Ishikawa (cell line): ENCODE data around the gene NPIPA3.
"Not testable (repeated sequence)": the region's sequence is repeated elsewhere in the genome, so short reads cannot be mapped to it uniquely, and the experiment has no call there.

Source experiments
- CEBPB ChIP-seq: IDR thresholded peaks from 2 replicates; pipeline ENCODE4 v1.6.1; 2012
- CREB1 ChIP-seq: IDR thresholded peaks from 2 replicates; pipeline ENCODE4 v1.6.1; 2012; ENCODE audit warnings: low read depth
- EGR1 ChIP-seq: IDR thresholded peaks from 2 replicates; pipeline ENCODE4 v1.6.1; 2012
- EP300 ChIP-seq: IDR thresholded peaks from 2 replicates; pipeline ENCODE4 v1.6.1; 2012; ENCODE audit warnings: borderline replicate concordance
- FOXM1 ChIP-seq: IDR thresholded peaks from 2 replicates; pipeline ENCODE4 v1.6.1; 2012; ENCODE audit warnings: low read depth, borderline replicate concordance
- NFIC ChIP-seq: IDR thresholded peaks from 2 replicates; pipeline ENCODE4 v1.6.1; 2012
- RAD21 ChIP-seq: IDR thresholded peaks from 2 replicates; pipeline ENCODE4 v1.6.1; 2012; ENCODE audit warnings: low read depth
- TAF1 ChIP-seq: IDR thresholded peaks from 2 replicates; pipeline ENCODE4 v1.6.1; 2012; ENCODE audit warnings: low read depth, mild to moderate bottlenecking
- TCF12 ChIP-seq: IDR thresholded peaks from 2 replicates; pipeline ENCODE4 v1.6.1; 2012; ENCODE audit warnings: low read depth
- TEAD4 ChIP-seq: IDR thresholded peaks from 2 replicates; pipeline ENCODE4 v1.6.1; 2012
- YY1 ChIP-seq: IDR thresholded peaks from 2 replicates; pipeline ENCODE4 v1.6.1; 2012; ENCODE audit warnings: low read depth
- ZBTB7A ChIP-seq: IDR thresholded peaks from 2 replicates; pipeline ENCODE4 v1.6.1; 2012; ENCODE audit warnings: low read depth
- TF ChIP-seq, protein P1 (sequence below): IDR thresholded peaks from 2 replicates; pipeline ENCODE4 v1.6.1; 2012
- TF ChIP-seq, protein P2 (sequence below): IDR thresholded peaks from 2 replicates; pipeline ENCODE4 v1.6.1; 2012; ENCODE audit warnings: low read depth, mild to moderate bottlenecking
- TF ChIP-seq, protein P3 (sequence below): IDR thresholded peaks from 2 replicates; pipeline ENCODE4 v1.6.1; 2012

The NPIPA3 gene

DNA sequence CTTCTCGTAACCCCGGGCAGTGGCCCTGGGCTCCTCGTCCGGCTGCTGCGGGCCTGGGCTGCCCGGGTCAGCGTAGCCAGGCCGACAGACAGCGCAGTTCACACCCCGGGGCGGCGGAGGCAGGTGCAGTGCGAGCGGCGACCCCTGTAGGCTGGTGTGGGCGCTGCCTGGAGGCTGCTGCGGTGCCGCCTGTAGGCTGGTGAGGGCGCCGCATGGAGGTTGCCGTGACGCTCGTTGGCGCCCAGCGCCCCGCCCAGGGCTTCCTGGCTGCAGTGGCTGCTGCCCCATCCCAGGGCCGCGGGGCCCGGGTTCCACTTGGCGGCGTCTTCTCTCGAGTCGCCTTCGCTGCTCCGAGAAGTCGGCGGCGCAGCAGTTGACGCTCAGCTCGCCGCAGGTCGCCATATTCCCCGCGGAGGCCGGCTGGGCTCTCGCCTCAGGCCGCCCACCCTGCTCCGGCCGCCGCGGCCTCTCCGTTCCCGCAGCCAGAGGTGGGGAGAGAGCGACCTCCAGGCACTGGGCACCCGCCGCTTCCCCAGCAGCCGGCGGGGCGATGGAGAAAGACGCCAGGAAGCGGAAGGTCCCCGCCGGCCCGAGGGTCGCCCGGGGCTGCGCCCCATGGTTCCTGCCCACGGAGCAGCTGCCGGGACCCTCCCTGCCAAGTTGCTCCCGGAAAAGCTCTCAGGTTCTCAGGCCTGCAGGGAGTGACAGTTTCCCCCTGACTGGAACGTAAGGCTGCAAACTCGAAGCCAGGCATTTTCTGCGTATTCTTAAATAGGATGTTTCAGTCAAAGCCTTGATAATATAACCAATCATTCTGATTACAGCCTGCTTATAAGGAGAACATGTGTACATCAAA lies at the start of gene NPIPA3:
TSS of gene NPIPA3 (plus strand) at position 256 of the 856 bp plus-strand sequence. CDS start 5,533 bp downstream, outside the sequence.
- TF ChIP-seq, protein P1, sequence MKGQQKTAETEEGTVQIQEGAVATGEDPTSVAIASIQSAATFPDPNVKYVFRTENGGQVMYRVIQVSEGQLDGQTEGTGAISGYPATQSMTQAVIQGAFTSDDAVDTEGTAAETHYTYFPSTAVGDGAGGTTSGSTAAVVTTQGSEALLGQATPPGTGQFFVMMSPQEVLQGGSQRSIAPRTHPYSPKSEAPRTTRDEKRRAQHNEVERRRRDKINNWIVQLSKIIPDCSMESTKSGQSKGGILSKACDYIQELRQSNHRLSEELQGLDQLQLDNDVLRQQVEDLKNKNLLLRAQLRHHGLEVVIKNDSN, result not testable (repeated sequence)
- not testable (repeated sequence) for TF ChIP-seq CREB1, RAD21

DNA sequence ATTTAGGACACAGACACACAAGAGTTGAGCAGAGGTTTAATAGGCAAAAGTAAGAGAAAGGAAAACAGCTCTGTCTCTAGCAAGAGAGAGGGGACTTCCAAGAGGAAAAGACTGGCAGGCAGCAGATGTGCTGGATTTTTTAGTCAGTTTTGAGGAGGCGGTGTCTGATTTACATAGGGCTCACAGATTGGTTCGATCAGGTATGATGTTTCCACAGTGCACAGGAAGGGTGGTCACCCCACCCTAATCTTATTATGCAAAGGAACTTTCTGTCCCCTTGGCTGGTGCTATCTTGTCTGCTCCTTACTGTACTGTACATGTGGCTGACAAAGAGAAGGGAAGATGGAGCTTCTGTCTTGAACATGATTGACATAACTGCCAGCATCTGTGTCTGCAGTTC lies 45.1 kb upstream of the NPIPA3 start:
- TF ChIP-seq, protein P2, sequence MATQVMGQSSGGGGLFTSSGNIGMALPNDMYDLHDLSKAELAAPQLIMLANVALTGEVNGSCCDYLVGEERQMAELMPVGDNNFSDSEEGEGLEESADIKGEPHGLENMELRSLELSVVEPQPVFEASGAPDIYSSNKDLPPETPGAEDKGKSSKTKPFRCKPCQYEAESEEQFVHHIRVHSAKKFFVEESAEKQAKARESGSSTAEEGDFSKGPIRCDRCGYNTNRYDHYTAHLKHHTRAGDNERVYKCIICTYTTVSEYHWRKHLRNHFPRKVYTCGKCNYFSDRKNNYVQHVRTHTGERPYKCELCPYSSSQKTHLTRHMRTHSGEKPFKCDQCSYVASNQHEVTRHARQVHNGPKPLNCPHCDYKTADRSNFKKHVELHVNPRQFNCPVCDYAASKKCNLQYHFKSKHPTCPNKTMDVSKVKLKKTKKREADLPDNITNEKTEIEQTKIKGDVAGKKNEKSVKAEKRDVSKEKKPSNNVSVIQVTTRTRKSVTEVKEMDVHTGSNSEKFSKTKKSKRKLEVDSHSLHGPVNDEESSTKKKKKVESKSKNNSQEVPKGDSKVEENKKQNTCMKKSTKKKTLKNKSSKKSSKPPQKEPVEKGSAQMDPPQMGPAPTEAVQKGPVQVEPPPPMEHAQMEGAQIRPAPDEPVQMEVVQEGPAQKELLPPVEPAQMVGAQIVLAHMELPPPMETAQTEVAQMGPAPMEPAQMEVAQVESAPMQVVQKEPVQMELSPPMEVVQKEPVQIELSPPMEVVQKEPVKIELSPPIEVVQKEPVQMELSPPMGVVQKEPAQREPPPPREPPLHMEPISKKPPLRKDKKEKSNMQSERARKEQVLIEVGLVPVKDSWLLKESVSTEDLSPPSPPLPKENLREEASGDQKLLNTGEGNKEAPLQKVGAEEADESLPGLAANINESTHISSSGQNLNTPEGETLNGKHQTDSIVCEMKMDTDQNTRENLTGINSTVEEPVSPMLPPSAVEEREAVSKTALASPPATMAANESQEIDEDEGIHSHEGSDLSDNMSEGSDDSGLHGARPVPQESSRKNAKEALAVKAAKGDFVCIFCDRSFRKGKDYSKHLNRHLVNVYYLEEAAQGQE, result no peak
- TF ChIP-seq CREB1 (no peak), EGR1 (no peak), TCF12 (no peak), TEAD4 (no peak), TAF1 (no peak), NFIC (no peak), RAD21 (no peak), CEBPB (no peak), EP300 (no peak), ZBTB7A (no peak)

DNA sequence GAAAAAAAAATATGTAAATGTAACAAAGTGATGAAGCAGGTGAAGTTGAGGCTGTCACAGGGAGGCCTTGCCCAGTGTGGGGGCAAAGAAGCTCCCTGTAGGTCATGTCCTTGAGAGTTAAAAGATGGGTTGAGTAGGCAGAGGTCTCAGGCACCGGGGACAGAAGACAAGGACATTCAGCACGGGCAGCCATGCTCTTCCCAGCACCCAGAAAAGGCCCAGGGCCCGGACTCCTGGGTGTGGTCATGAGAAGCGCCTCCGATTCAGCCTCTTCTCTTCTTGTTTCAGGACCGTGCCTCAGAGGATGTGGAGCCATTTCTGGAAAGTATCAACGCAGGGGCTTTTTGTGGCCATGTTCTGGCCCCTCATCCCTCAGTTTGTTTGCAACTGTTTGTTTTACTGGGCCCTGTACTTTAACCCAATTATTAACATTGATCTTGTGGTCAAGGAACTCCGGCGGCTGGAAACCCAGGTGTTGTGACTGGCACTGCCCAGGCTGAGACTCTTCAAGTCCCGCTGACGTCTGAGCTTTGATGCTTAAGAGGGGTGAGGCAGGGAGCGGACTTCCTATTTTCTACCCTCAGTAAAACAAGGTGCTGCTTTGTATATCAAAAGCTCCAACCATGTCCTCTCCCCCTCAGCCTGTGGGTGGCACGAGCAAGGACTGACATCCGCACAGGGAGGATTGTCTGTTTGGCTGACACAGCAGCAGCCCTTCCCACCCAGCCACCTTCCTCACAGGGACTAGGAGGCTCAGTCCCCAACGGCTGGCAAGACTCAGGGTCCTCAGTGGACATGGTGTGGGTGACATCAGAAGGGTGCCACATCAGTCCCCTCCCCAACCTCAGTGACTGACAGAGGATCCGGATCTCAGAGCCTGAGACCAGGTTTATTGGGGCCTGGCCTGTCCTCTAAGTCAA lies 35.6 kb upstream of the NPIPA3 start:
- TF ChIP-seq RAD21 (no peak), EP300 (no peak), TEAD4 (no peak), NFIC (no peak), TCF12 (no peak)
- TF ChIP-seq, protein P3, sequence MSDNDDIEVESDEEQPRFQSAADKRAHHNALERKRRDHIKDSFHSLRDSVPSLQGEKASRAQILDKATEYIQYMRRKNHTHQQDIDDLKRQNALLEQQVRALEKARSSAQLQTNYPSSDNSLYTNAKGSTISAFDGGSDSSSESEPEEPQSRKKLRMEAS, result no peak

DNA sequence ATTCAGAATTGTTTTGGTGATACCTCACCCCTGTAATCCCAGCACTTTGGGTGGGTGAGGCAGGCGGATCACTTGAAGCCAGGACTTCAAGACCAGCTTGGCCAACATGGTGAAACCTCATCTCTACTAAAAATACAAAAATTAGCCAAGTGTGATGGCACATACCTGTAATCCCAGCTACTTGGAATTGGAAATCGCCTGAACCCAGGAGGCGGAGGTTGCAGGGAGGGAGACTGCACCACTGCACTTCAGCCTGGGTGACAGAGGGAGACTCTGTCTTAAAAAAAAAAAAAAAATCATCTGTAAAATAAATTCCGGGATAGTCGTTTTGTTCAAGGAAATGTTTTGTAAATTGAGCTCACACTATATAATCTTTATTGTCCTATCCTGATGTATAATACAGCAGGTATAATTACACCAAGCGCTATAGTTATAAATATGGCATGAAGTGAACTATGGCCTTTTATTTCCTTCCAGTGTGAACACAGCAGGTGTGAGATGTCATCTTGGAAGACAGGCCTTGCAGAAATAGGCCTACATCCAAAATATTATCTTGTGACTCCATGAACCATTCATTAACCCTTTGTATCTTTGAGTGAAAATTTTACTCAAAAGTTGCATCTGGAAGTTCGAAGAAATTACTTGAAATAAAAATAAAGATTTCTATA lies 34.5 kb upstream of the NPIPA3 start:
- TF ChIP-seq, protein P3, result no peak
- TF ChIP-seq TCF12, result no peak

DNA sequence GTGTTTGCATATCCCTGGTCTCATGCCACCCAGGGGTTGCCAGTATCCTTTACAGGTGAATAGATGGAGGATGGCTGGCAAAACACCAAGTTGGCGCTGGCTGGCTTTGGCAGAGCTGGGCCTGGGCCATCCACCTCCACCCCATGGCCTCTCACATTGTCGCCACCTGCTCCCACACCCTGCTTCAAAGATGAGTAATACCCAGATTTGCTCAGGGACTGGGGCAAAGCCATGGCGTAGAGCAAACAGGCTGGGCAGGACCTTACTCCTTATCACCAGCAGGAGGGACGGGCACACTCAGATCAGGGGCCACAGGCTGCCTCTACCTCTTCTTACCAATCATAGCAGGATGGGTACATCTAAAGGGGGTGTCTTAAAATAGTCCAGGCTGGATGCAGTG lies 33.4 kb upstream of the NPIPA3 start:
- TF ChIP-seq YY1, result no peak
- TF ChIP-seq EP300, result no peak
- TF ChIP-seq RAD21, result no peak
- no peak for TF ChIP-seq NFIC
- no peak for TF ChIP-seq CREB1
- no peak for TF ChIP-seq TAF1
- TF ChIP-seq TCF12, result no peak
- no peak for TF ChIP-seq CEBPB
- TF ChIP-seq, protein P1, result no peak
- no peak for TF ChIP-seq TEAD4
- TF ChIP-seq FOXM1, result no peak
- TF ChIP-seq, protein P2, result no peak
- TF ChIP-seq, protein P3, result no peak
- no peak for TF ChIP-seq ZBTB7A
- TF ChIP-seq EGR1, result no peak
